Retina (tissue), 1 donor: ENCODE data around the gene NLGN1.

ENCODE experiments used
- DNase-seq: peaks from one replicate; pipeline ENCODE4 v3.0.0-alpha.2; 2016

The NLGN1 gene

GRCh38 chr3:174020156-174020555 lies 622.6 kb downstream of the NLGN1 start:
- DNase-seq = no peak

- no peak for DNase-seq
These were observed 625.9 kb downstream of the NLGN1 start for GRCh38 chr3:174023421-174023820.

GRCh38 chr3:174028673-174029072 lies 631.1 kb downstream of the NLGN1 start:
- no peak for DNase-seq

GRCh38 chr3:174035328-174035886 lies 637.9 kb downstream of the NLGN1 start:
- DNase-seq = no peak

- no peak for DNase-seq
These were observed 648.8 kb downstream of the NLGN1 start for GRCh38 chr3:174046311-174046710.

- no peak for DNase-seq
These were observed 651.9 kb downstream of the NLGN1 start for GRCh38 chr3:174049472-174049871.

- DNase-seq = no peak
These were observed 653.6 kb downstream of the NLGN1 start for GRCh38 chr3:174051191-174051590.

GRCh38 chr3:174058804-174059203 lies 661.3 kb downstream of the NLGN1 start:
- DNase-seq = no peak

GRCh38 chr3:174060431-174060830 lies 662.9 kb downstream of the NLGN1 start:
- DNase-seq = no peak

GRCh38 chr3:174061162-174061561 lies 663.6 kb downstream of the NLGN1 start:
- DNase-seq = no peak

GRCh38 chr3:174061731-174062130 lies 664.2 kb downstream of the NLGN1 start:
- no peak for DNase-seq

GRCh38 chr3:174062923-174063322 lies 665.4 kb downstream of the NLGN1 start:
- DNase-seq = no peak

GRCh38 chr3:174068035-174068434 lies 670.5 kb downstream of the NLGN1 start:
- DNase-seq = no peak

GRCh38 chr3:174072675-174073074 lies 675.1 kb downstream of the NLGN1 start:
- DNase-seq = no peak

- DNase-seq = no peak
These were observed 686.2 kb downstream of the NLGN1 start for GRCh38 chr3:174083706-174084105.

GRCh38 chr3:174089592-174089991 lies 692.0 kb downstream of the NLGN1 start:
- no peak for DNase-seq

- DNase-seq = no peak
These were observed 697.1 kb downstream of the NLGN1 start for GRCh38 chr3:174094669-174095068.

GRCh38 chr3:174097686-174098085 lies 700.1 kb downstream of the NLGN1 start:
- DNase-seq = no peak

- no peak for DNase-seq
These were observed 701.2 kb downstream of the NLGN1 start for GRCh38 chr3:174098746-174099145.

- no peak for DNase-seq
These were observed 702.2 kb downstream of the NLGN1 start for GRCh38 chr3:174099724-174100123.

- DNase-seq = no peak
These were observed 703.2 kb downstream of the NLGN1 start for GRCh38 chr3:174100744-174101143.

GRCh38 chr3:174101244-174101643 lies 703.7 kb downstream of the NLGN1 start:
- no peak for DNase-seq

- DNase-seq = no peak
These were observed 704.7 kb downstream of the NLGN1 start for GRCh38 chr3:174102274-174102673.

GRCh38 chr3:174102866-174103265 lies 705.3 kb downstream of the NLGN1 start:
- DNase-seq = no peak

- no peak for DNase-seq
These were observed 713.2 kb downstream of the NLGN1 start for GRCh38 chr3:174110761-174111160.

- no peak for DNase-seq
These were observed 714.2 kb downstream of the NLGN1 start for GRCh38 chr3:174111776-174112175.
